Suprapubic skin (tissue), 3 donors: ENCODE data around the gene ZNFX1.

Experiments
- POLR2A ChIP-seq, 2 donors: fragments of 450-650 bp; IDR thresholded peaks; one replicate each; pipeline ENCODE4 v1.6.1; 2017; ENCODE audit warnings: antibody characterized with exemption in 2 of 2, mild to moderate bottlenecking in 2 of 2, moderate library complexity in 2 of 2
- TF ChIP-seq, protein P1 (sequence below), 2 donors: fragments of 200-600 bp in 1 of 2; fragments of 450-650 bp in 1 of 2; sonication (generic) in 1 of 2; IDR thresholded peaks; one replicate each; pipeline ENCODE4 v1.5.1; 2016 to 2019; ENCODE audit warnings: antibody characterized with exemption in 2 of 2, mild to moderate bottlenecking in 1 of 2, moderate library complexity in 1 of 2

DNA sequence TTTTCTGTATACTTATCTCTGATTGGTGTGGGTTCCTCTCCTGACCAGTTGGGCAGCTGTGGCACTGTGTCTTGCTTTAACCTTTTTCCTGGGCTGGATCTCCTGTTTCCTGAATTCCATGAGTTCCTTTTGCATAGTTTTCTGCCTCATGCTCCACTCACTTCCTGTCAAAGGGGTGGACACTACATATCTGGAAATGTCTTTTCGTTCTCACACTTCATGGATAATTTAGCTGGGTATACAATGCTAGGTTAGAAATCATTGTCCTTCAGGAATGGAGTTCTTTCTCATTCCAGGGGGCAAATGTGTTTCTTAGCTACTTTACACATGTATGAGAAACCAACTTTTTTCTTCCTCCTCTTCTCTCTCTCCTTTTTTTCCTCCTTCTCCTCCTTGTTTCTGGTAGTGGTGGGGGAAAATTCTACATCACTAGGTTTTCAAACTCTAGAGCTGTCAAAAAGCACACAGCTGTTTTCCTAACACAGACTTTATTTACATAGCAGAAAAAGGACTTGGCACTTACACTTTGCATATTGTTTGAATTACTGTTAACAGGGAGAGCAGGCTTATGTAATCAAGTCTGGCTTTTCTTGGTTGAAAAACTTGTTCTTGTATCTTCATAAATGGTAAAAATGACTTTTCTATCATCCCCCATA is 67.6 kb downstream of the ZNFX1 start:
- TF ChIP-seq, protein P1, sequence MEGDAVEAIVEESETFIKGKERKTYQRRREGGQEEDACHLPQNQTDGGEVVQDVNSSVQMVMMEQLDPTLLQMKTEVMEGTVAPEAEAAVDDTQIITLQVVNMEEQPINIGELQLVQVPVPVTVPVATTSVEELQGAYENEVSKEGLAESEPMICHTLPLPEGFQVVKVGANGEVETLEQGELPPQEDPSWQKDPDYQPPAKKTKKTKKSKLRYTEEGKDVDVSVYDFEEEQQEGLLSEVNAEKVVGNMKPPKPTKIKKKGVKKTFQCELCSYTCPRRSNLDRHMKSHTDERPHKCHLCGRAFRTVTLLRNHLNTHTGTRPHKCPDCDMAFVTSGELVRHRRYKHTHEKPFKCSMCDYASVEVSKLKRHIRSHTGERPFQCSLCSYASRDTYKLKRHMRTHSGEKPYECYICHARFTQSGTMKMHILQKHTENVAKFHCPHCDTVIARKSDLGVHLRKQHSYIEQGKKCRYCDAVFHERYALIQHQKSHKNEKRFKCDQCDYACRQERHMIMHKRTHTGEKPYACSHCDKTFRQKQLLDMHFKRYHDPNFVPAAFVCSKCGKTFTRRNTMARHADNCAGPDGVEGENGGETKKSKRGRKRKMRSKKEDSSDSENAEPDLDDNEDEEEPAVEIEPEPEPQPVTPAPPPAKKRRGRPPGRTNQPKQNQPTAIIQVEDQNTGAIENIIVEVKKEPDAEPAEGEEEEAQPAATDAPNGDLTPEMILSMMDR (IDR thresholded peaks at IDR 0.05): no peak
- no peak for TF ChIP-seq POLR2A (IDR thresholded peaks at IDR 0.05)
